OCI-M2 (cell line): ENCODE measurements around the gene RAD54L.

Experiments
- DNase-seq: peaks from one replicate; lab custom pipeline; 2025; ENCODE audit not compliant: unreplicated experiment; lab: John Stamatoyannopoulos, UW

The RAD54L gene

DNA sequence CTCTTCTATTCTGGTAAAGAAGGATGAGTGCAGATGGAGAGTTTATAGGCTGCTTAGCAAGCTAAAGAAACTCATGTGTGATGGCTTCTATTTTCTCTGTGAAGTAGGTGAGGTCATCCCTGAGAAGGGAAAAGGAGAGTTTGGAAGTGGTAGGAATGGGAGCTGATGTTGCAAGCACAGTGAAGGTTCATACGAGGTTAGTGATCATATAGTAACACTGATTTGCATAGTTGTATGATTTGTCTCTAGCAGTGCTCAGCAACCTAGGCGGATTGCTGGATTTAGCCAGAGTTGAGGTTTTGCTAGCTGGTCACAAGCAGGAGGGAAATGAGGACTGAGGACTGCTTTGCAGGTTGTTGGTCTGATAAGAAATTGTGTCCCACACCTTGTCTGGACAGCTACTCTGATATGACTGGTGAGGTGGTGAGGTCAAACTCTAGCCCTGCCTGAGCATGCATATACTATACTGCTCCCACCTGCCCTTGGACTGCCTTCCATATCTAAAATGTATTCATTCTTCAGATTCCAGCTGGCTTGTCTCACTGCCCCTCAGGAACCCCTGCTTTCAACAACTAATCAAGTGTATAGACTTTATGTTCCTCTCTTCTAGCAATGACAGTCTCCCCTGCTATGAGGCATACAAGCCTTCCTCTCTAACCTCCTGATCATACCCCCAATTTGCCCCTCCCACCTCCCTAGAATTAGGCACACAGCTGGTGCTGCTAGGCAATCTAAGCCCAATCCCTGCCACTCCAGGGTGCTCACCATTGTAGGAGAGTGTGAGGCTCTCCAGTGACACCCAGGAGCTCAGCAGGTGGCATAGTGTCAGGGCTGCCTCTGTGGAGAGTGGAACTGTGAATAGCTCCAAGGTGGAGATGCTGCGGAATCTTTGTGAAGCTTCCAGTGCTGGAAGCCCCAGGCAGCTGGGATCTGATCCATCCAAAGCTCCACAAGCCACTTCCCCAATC lies 37.3 kb downstream of the RAD54L start:
- DNase-seq = no peak

DNA sequence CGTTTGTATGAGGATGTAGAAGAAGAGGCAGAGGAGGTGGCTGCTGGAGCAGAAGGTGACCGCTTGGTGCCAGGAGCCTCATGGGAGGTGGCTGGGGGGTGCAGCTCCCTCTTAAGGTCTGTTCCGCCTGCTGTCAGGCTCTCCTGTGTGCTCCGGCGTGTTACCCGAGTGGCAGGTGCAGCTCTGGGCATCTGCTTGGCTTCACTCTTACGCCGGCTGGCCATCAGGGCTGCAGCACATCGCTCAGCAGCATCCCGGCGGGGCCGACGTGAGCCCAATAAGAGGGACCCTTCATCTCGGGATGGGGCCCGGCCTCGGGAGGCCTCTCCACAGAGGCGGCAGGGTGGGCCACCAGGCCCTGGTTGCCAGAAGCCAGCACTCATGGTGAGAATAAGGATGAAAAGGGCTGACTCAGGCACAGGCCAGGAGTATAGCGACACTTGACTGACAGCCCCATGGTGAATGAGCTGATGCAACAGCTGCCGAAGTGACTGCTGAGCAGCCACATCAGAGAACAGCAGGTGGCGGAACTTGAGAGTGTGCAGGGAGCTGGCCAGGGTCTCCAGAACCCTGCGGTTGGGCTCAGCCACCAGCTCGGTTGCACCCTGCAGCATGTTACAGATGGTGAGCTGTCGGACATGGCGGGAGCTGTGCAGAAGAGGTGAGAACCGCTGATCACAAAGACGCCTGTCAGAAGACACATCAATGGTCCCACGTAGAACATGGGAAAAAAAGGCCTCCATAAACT lies 38.3 kb downstream of the RAD54L start:
- DNase-seq = no peak

DNA sequence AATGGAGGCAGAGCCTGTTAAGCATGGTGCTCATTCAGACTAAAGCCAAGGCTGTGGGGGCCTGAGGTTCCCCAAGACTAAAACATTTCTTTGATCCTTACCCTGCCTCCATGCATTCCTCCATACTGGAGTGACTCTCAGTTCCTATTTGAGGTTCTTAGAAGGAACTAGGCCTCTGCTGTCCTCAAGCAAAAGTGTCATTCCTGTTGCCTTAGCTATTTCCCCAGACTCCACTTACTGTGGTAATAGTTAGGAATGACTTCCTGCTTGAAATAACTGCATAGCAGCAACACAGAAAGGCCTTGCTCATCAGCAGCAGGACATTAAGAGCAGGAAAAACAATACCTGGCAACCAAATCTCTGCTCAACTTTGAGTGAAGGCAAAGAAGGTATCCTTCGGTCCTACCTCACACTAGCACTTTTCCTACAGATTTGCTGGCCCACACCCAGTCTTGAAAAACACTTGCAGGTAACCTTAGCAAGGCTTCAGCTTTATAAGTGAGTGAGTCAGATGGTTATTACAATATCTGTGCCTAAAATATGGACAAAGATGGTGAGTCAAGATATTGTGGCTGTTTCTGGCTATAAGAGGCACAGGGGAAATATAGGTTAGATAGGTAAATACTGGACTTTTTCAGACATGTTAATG lies 41.0 kb downstream of the RAD54L start:
- DNase-seq = no peak

DNA sequence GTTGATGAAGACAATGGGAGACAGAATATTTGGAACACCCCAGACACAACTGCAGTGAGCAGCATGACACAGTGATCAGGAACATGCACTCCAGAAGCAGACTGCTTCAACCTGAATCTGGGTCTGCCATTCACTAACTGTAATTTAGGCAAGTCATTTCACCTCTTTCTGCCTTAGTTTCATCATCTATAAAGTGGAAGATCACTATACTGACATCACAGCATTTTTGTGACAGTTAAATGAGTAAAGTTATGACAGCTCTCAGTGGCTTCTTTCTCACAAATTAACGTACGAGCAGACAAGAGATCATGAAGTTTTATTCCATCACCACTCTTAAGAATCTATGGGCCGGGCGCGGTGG lies 41.6 kb downstream of the RAD54L start:
- DNase-seq = no peak

DNA sequence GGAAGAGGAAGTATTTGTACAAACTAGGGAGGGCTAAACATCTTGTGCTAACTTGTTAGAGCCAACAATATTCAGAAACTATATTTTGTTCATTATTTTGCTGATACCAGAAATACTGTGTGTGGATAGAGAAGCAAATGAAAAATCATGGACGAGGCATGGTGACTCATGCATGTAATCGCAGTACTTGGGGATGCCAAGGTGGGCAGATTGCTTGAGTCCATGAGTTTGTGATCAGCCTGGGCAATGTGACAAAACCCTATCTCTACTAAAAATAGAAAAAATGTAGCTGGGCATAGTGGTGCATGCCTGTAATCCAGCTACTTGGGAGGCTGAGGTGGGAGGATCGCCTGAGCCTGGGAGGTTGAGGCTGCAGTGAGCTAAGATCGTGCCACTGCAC lies 42.4 kb downstream of the RAD54L start:
- DNase-seq = no peak

DNA sequence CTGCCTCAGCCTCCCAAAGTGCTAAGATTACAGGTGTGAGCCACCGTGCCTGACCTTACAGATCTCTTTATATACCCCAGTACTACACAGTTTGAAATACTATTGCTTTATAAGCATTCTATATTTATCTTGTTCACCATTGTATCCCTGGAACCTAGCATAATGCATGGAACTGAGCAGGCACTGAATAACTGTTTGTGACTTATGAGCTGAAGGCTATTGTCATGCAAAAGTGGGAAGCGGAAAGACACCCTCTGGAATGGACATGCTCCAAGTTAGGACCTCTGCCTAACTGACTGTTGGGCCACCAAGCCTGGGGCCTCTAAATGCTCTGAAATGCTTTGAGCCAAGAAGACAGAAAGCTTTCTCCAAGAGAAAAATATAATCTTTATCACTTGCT lies 47.7 kb downstream of the RAD54L start:
- DNase-seq = no peak

DNA sequence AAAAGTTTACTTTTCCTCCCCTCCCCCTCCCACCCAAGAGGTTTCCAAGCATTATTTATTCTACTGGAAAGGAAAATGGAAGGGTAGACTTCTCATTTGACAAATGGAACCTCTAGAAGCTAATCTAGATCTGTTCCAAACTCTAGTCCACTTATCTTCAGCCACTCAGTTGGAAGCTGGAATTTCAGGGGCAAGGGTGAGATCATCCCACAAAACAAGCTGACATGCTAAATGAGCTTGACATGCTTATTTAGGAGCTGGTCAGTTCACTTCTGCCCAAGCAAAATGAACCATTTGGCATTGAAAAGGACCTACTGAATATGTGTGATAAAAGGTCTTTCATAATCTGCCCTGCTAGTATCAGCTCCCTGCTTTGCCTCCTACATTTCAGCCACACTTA lies 50.8 kb downstream of the RAD54L start:
- no peak for DNase-seq

DNA sequence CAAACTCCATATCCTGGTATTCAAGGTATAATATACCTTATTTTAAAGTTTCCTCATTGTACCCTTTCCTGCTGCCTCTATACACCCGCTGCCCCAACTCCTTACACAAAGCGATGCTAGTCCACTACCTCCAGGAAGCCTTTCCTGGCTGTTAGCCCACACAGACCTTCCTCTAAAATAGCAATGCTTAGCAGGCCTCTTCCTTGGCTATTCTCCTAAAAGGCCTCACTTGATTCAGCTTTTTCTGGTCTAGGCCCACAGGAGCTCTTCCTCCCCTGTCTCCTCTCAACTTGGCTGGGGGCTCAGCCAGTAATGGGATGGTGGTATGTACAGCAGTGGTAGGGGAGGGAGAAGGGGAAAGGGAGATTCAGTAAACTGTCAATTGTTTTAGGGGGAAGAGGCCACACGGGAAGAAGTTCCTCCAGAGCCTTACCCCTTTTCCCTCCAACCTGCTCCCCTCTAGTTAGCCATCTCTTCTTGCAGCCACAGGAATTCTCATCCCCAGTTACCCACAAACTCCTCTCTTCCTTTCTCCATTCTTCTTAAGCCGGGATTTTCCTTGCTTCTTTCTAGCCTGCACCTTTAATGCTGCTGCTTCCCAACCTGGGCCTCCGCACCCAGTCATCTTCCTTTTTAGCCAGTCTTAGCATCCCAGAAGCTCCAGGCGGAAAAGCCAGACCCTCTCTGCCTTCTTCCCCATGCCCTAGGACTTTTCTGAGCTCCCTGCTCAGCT lies 53.3 kb downstream of the RAD54L start:
- no peak for DNase-seq

DNA sequence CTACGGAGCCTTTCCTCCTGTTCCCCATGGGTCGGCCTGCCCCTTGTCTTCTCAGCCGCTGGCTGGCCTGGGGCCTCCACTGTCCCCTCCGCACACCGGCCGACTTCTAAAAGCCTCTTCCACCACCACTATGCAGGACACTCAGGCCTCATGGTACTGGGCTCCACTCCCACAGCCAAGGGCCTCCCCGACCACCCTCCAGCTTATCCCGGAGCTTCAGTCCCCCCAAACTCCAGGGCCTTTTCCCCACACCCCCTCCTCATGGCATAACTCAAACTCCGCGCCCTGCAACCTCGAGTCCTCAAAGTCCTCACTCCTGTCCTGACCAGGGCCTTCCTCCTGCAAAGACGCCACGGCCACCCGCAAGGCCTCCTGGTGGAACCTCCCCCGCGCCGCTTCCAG lies 53.8 kb downstream of the RAD54L start:
- DNase-seq = no peak

DNA sequence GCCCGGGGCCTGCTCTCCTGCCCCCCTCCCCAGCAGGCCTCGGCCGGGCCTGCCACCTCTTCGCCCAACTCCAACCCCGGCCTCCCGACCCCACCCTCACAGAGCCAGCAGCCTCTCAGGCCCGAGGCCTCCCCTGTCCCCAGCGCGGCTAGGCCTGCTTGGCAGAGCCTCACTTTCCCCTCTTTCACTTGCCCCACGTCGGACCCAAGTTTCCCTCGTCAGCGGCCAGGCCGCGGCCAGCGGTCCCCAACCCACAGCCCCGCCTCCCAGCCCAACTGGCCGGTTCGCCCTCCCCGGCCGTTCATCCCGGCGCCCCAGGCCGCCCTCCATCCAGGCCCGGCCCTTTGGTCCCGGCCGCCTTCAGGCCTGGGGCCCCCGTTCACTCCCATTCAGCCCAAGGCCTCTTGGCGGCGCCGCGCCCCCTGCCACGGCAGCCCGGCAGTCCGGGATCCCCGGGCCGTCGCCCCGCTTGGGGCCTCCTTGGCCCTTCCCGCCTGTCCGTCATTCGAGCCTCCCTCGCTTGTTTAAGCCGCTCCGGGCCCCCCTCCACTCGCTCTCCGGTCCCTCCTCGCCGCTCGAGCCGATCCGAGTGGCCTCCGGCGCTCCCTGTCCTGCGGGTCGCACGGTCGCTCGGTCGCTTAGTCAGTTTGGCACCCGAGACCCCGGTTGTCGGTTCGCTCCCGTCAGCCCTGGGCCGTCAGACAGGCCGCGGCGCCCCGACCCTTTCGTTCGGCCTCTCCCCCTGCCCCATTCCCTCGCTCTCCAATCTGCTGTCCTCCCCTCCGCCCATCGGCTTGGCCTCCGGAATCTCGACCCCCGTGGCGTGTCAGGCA lies 54.5 kb downstream of the RAD54L start:
- no peak for DNase-seq

DNA sequence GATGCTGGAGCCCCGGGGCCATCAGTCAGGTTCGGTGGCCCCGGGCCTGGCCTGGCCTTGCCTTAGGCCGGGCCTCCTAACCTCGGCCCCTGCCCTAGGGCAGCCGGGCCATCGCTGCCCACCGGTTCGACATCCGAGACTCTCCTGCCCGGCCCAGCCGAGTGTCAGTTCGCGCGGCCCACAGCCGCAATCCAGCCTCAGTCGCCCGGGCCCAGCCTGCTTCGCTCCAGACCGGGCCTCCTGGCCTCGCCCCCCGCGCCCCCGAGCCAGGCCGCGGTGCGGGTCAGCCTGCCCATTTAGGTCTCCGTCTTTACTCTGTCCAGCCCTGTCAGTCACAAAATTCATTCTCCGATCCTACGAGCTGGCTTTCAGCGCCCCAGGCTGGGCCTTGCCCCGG lies 55.1 kb downstream of the RAD54L start:
- no peak for DNase-seq

DNA sequence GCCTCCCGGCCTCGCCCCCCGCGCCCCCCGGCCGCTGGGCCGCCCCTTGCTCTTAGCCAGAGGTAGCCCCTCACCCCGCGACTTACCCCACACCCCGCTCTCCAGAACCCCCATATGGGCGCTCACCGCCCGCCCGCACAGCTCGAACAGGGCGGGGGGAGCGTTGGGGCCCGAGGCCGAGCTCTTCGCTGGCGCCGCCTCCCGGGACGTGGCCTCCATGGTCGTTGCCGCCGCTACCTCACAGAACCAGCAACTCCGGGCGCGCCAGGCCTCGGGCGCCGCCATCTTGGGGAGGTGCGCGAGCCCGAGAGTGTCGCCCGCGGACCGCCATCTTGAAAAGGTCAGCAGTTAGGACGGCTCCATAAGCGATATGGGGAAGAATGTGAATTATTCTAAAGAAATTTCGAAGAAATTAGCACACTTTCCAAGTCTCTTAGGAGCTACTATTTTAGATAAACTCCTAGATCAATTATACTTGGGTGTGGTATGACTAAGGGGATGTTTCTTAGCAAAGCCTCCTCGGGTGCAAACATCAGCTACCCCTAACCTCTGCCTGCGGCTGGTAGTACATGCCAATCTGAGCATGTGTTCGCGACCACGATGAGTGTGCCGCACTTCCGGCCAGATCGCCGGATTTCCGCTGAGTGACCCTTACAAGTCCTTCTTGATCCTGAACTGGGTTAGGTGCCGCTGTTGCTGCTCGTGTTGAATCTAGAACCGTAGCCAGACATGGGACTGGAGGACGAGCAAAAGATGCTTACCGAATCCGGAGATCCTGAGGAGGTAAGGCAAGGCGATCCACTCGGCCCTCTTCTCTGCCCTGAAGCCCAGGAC lies 55.7 kb downstream of the RAD54L start, which contains the start of the genes LRRC41 and UQCRH:
Gene LRRC41 (minus strand): TSS at position 579 of the 834 bp plus-strand sequence. CDS start 294 bp downstream, at position 285.
Gene UQCRH (plus strand): TSS at position 661 of the 834 bp plus-strand sequence. CDS start 69 bp downstream, at position 730.
- DNase-seq = peak; percentile 73

DNA sequence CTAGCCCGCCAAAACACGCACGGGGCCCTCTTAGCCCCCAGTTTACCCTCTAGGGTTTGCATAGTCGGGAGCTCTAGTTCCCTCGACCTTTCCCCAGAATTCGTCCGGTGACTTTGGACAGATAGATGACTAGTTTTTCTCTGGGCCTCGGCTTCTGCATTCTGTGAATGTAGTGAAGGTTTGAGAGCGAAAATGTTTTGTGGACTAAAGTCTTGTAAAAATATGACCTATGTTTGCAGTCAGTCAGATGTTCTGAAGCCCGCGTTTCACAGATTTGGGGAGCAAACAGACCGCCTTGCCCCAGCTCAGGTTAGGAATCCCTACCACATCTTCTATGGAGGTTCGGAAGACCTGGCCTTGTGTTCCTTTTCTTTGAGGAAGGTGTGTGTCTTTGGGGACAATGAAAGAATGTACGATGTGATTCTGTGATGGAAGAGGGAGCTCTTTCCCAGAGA lies 56.3 kb downstream of the RAD54L start:
- DNase-seq = no peak

DNA sequence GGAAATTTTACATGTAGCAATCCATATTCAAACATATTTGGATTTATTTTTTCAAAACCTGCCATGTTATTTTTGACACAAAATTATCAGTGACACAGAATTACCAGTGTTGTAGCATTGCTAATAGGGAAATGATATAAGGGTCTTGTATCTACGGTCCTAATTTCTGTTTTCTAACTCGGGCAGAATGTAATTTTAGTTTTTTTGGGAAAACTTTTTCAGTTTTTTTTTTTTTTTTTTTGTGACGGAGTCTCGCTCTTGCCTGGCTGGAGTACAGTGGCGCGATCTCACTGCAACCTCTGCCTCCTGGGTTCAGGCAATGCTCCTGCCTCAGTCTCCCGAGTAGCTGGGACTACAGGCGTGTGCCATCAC lies 58.6 kb downstream of the RAD54L start:
- DNase-seq = no peak

DNA sequence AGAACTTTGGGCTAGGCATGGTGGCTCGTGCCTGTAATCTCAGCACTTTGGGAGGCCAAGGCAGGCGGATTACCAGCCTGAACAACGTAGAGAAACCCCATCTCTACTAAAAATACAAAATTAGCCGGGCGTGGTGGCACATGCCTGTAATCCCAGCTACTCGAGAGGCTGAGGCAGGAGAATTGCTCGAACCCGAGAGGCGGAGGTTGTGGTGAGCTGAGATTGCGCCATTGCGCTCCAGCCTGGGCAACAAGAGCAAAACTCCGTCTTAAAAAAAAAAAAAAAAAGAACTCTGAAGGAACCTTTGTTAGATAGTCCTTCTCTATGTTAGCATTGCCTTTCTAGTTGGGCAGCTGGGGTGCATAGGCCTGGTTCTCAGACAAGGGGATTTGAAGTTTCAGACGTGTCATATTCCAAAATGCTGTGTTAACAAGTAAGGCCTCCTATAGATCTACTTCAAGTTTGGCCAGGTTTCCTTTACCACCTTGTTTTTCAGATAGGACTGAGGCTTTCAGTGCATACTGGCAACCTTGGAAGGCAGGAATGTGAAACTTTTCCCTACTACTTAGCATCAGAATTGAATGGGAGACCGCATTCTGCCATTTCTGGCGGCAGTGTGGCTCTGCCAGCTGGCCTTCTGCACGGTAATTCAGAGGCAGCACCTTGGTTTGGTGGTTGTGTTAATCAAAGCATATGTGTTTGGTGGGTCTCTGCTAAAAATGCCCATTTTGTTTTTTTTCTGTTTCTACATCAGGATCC lies 62.0 kb downstream of the RAD54L start:
- DNase-seq = no peak

DNA sequence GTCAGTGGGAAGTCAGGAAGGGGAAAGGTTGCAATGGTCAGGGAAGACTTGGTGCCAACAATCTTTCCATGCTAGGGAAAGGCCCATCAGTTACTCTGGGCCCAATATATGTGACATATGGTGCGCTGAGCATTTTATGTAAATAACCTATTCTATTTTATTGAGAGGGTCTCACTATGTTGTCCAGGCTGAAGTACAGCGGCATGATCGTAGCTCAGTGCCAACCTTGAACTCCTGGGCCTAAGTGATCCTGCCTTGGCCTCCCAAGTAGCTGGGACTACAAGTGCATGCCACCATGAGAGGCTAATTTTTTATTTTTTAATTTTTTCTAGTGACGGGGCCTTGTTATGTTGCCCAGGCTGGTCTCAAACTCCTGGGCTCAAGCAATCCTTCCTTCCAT lies 62.8 kb downstream of the RAD54L start:
- DNase-seq = no peak

DNA sequence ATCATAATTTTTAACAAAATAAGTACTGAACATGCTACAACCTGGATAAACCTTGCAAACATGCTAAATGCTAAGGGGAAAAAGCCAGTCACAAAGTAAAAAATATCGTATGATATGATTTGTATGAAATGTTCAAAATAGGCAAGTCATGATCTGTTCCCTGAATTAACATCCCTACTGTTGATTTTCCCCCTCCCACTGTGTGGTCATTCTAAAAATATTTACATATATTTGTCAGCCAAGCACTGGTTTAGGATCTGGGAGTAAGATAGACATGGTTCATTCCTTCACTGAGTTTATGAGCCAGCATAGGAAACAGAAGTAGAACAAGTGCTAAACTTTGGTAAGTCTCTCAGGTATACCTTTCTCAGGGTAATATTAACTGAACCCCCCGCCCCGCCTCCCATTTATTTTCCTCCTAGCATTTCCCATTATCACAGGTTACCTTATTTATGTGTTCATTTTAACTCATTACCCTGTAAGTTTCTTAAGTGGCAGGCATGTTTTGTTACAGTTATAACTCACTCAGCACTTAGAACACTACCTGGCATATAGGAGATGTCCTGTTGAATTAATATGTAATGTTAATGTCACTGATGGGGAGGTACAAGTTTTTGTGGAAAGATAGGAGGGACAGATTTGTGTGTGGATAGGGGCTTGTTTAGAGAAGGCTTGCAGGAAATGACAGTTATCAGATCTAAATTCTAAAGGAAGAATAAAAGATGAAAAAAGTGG lies 68.3 kb downstream of the RAD54L start:
- no peak for DNase-seq

DNA sequence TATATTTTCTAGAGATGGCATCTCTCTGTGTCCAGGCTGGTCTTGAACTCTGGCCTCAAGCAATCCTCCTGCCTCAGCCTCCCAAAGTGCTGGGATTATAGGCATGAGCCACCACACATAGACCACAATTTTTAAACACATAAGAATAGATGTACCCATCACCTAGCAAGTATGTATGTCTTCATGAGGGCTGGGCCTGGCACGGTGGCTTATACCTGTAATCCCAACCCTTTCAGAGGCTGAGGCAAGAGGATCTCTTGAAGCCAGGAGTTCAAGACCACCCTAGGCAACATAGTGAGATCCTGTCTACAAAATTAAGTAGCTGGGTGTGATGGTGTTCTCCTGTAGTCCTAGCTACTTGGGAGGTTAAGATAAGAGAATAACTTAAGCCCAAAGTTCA lies 69.8 kb downstream of the RAD54L start:
- DNase-seq = no peak
